ENCODE measurements around the gene IL6.
"Not testable (repeated sequence)": the region's sequence is repeated elsewhere in the genome, so short reads cannot be mapped to it uniquely, and the experiment has no call there.

The IL6 gene

DNA sequence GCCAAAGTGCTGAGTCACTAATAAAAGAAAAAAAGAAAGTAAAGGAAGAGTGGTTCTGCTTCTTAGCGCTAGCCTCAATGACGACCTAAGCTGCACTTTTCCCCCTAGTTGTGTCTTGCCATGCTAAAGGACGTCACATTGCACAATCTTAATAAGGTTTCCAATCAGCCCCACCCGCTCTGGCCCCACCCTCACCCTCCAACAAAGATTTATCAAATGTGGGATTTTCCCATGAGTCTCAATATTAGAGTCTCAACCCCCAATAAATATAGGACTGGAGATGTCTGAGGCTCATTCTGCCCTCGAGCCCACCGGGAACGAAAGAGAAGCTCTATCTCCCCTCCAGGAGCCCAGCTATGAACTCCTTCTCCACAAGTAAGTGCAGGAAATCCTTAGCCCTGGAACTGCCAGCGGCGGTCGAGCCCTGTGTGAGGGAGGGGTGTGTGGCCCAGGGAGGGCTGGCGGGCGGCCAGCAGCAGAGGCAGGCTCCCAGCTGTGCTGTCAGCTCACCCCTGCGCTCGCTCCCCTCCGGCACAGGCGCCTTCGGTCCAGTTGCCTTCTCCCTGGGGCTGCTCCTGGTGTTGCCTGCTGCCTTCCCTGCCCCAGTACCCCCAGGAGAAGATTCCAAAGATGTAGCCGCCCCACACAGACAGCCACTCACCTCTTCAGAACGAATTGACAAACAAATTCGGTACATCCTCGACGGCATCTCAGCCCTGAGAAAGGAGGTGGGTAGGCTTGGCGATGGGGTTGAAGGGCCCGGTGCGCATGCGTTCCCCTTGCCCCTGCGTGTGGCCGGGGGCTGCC is at the start of gene IL6:
Gene IL6, plus strand, starts transcription at position 294 of the 807 bp plus-strand sequence. Its CDS starts 63 bp downstream, at position 357.
- DNase-seq (ENCODE audit: low read depth) = peak; percentile 99

DNA sequence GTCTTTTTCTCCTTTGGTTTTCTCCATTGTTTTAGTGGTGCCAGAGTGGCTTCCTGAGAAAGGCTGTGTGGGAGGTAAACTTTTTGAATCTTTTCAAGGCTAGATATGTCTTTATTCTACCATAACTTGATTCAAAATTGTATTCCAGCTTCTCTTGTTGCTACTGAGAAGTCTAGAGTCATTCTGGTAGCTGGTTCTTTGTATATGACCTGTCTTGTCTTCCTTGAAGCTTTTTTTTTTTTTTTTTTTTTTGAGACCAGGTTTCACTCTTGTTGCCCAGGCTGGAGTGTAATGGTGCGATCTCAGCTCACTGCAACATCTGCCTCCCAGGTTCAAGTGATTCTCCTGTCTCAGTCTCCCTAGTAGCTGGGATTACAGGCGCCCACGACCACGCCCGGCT is 49.7 kb upstream of the IL6 start:
- DNase-seq (ENCODE audit: low read depth) = not testable (repeated sequence)

DNA sequence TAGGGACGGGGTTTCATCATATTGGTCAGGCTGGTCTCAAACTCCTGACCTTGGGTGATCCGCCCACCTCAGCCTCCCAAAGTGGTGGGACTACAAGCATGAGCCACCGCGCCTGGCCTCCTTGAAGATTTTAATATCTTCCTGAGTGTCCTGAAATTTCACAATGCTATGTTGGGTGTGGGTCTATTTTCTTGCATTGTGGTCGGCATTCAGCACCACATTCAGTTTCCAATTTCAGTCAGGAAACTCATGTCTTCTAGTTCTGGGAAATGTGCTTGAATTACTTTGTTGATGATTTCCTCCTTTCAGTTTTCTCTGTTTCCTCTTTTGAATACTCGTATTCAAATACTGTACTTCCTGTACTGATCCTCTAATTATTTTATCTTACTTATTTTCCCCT is 49.3 kb upstream of the IL6 start:
- no peak for DNase-seq (ENCODE audit: low read depth)

DNA sequence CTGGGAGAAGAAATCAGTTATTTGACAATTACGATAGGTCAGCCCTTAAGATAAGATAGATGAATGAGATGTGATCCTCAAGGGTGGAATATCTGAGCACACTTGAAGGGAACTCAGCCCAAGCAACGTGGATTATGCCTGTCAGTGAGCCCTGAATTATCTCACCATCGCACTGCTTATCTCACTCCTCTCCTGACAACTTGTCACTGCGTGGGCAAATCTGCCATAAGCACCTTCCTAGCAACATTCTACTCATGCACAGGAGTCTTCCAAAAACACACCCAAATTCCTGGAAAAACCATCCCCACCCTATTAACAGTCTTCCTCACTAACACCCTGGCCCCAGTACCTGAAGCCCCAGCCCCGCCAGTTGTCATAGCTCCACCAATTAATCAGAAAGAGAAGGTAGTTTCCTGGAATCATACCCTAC is 46.5 kb upstream of the IL6 start:
- DNase-seq (ENCODE audit: low read depth) = no peak

DNA sequence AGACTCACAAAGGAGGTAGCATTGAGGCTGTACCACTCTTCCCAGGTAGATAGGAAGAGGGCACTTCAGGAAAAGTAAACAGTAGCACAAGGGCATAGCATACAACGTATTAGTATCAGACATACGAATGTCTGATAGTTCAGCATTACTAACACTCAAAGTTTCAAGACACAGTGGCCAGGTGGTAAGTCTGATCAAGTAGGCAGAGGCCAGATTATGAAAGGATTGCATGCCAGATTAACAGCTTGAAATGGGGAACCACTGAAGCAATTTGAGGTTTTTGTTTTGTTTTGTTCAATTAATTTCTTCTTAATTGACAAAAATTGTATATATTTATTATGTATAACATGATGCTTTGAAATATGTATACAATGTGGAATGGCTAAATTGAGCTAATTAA is 45.7 kb upstream of the IL6 start:
- no peak for DNase-seq (ENCODE audit: low read depth)

DNA sequence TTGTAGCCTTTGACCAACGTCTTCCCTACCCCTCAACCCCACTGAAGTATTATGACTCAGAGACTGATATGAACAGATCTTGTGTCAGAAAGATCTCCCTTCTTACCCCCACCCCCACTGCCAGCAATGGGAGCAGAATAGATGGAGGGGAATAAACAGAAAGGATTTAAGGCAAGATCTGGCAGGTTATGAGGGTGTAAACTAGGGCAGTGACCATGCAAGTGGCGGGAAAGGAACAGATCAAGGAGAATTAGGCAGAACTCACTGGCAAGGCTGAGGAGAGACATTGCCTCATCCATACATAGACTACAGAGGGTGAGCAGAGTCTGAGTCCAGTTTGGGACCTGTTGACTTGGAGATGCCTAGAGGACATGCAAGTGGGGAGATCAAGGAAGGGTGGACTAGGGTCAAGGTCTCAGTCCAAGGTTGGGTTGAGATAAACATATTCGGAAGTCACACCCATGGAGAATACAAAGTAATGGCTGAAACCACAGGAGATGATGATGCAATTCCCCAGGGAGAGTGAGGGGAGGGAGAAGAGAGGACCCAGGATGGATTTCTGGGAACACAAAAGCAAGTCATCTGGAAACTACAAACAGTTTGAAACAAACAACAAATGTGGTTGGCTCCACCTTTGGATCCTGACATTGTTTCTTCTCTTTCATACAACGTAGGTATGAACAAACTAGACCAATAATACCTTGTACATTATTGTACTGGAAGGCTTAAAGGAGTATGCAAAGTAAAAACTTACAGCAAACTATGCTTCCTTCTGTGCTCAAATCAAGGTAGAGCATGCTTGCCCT is 44.9 kb upstream of the IL6 start:
- no peak for DNase-seq (ENCODE audit: low read depth)

DNA sequence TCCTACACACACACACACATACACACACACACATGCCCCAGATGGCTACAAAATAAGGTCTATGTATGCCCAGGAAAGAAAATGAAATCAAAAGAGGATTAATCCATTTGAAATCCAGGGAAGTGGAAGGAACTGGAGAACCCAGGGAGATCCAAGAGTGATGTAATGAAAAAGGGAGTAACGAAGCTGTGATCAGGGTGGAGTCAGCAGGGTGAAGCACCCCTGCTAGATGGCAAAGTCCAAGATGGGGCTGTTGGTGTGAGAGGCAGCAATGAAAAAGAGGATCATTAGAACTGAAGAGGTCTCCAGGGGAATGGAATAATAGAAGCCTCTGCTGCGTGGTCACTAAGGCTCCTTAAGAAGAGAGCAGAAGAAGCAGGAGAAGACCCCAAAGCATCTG is 43.6 kb upstream of the IL6 start:
- DNase-seq (ENCODE audit: low read depth) = no peak

DNA sequence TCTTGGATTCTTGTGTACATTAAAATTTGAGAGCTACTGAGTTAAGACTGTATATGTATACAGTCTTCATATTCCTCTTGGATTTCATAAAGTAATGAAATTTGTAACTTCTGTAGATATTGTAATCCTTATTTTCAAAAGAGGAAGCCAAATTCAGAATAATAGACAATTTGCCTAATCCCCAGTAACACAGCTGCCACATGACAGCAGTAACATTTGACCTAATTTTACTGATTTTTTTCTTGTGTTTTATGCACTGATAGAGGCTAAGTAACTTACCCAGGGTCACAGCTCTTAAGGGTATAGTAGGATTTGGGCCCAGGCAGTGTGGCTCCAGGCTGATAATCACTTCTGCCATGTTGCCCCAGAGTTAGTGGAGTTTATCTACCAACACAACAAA is 40.4 kb upstream of the IL6 start:
- DNase-seq (ENCODE audit: low read depth) = no peak

DNA sequence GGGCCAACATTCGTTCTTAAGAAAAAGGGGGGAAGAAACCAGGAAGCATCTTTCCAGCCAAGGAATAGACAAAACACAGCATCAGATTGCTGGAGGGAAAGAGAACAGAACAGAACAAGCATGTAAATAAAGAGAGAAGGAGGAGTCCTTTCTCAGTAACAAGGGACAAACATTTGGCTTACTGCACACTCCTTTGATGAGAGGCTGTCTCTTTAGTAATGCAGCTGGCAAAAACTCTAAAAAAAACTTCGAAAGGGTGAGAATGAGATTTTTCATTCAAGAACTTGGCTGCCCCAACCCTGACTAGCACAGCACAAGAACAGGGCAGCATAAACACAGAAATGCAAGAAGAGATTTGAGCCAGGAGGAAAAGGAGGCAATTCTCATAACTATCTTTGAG is 38.9 kb upstream of the IL6 start:
- no peak for DNase-seq (ENCODE audit: low read depth)

DNA sequence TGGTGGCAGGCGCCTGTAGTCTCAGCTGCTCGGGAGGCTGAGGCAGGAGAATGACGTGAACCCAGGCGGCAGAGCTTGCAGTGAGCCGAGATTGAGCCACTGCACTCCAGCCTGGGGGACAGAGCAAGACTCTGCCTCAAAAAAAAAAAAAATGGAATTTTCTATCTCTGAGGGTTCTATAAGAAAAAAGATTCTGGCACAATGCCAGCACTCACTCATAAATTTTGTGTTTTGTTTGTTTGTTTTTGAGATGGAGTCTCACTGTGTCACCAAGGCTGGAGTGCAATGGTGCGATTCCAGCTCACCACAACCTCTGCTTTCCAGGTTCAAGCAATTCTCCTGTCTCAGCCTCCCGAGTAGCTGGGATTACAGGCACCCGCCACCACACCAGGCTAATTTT is 38.1 kb upstream of the IL6 start:
- not testable (repeated sequence) for DNase-seq (ENCODE audit: low read depth)

DNA sequence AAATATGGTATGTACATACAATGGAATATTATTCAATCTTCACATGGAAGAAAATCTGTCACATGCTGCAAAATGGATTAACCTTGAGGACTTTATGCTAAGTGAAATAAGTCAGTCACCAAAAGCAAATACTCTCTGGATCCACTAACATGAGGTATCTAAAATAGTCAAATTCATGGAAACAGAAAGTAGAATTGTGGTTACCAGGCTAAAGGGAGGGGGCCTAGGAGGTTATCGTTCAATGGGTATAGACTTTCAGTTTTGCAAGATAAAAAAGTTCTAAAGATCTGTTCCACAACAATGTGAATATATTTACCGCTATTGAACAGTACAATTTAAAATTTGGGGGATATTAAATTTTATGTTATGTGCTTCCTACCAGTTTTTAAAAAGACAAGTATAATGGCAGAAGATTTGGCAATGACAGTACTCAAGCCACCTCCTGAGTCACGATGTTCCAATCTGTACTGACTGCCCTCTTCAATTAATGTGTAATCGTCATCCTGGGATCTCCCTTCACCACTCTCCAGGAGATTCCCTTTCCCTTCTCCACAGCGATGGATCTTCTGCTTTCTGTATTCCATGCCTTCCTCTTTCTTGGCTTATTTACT is 32.3 kb upstream of the IL6 start:
- no peak for DNase-seq (ENCODE audit: low read depth)

DNA sequence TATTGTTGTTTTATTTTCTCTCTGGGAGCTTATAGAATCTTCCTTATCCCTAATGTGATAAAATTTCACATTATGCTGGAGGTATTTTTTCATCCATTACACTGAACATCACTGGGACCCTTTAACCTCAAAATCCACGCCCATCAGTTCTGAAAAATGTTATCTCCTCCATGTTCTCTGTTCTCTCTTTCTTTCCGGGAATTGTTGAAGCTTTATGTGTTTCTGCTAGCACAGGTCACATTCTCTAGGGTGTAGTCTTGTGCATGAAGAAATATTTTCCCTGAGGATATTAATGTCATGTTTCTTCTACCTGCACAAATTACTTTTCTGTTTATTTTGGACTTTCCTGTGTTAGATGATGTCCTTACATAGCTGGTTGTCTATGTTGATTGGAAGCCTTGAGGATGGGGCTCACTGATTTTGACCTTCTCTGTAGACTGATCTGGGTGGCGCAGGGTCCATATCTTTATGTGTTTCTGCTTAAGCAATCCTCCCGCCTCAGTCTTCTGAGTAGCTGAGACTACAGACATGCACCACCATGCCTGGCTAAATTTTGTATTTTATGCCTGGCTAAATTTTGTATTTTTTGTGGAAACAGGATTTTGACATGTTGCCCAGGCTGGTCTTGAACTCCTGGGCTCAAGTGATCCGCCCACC is 31.4 kb upstream of the IL6 start:
- no peak for DNase-seq (ENCODE audit: low read depth)

DNA sequence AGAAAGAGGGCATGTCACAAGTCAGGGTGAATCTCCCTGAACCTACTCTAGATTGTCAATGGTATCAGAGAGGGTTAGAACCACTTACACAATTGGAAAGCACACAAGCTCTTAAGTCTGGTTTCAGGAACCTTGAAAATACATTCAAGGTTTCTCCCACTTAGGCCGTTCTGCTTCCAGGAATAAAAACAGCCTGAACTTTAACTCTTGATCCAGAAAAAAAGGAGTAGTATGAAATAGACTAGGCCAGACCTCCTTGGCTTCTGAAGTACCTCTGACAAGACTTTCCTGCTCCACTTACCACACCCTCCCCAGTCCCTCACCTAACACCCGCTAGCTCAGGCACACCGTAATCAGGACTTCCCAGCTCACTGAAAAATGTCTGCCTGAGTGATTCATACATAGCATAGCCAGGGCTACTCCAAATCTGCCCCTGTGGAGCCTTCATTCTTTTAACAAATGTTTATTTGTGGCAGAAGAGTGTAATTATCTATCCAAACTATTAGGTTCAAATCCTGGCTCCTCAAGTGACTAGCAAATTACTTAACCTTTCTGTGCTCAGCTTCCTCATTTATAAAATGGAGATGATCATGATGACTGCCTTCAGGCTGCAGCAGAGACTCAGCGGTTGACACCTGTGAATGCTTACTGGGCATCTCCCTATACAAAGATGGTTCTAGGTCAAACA is 30.3 kb upstream of the IL6 start:
- peak; percentile 28 for DNase-seq (ENCODE audit: low read depth)

DNA sequence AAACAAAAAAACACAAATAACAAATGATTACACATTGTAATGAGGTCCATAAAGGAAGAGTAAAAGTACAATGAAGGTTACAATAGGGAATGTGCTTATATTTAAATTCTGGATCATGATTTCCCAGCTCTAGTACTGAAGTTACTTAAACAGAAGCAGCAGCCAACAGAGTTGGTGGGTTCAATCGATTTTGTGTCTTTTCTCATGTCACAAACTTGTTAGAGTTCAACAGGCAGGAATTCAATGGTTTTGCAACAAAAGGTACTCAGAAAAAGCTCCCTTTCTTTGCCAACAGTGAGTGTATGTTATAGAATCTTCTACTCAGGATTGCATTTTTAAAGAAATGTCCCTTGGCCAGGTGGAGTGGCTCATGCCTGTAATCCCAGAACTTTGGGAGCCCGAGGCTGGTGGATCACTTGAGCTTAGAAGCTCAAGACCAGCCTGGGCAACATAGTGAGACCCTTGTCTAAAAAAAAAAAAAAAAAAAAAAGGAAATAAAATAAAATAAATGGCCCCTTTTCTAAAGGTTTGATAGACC is 29.6 kb upstream of the IL6 start:
- DNase-seq (ENCODE audit: low read depth) = no peak

DNA sequence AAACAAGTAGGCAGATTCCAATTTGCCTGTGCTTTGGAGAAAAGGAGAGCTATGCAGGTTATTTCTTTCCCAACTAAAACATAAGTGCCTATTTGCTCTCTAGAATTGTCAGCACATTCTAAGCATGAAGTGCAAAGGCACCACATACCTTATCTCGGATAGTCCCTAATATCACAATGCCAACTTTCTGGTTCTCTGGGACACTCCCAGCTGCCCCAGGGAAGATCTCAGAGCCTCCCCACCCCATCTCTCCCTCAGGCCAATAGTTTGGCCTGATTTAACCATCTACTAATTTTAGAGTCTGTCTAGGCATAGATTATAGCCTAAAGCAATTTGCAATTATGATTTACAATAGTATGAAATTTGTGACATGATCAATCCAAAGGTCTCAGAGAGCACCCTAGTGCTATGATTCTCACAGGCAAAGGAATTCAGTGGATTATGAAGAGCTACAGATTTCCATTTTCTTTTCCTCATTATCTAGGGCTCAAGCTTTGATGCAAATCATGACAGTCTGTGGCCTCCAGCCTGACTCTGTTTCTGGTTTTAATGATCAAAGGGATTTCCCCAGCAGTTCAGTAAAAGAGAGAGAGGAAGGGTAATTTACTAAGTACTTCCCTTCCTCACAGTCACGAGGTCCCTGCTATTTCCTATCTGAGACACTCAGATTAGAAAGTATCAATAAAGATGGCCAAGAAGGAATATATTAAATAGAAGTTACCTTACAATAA is 29.0 kb upstream of the IL6 start:
- no peak for DNase-seq (ENCODE audit: low read depth)

DNA sequence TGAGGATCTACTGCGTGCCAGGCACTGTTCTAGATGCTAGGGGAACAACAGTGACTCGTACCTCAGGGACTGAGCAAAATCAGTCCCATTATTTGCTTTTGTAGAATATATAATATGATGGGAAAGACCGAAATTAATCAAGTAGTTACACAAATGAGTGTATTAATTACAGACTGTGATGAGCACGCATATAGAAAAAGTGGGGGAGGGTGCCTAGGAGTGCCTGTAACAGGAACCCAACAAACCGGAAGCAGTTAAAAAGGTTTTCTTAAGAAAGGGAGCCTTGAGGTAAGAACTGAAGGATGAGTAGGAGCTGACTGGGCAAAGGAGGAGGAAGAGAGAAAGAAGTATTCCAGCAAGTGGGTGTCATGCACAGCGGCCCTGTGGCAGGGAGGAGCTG is 28.2 kb upstream of the IL6 start:
- DNase-seq (ENCODE audit: low read depth) = peak; percentile 39

DNA sequence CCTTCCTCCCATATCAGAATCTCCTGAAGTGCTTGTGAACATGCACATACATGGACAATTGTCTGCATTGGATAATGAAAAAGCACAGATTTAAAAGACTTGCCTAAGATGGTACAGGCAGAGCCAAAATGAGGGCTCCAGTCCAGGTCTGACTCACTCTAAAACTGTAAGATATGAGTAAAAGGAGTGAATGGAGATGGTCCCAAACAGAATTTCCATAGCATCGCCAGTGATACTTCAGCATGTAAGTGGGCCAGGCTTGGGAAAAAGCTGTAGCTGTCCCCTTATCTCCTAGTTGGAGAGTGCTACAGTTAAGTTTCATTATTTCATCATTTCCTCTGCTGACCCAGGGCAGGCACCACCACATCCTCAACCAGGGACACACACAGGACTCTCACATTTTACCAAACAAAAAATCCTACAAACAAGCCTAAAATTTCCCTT is 26.4 kb upstream of the IL6 start:
- peak; percentile 53 for DNase-seq (ENCODE audit: low read depth)

DNA sequence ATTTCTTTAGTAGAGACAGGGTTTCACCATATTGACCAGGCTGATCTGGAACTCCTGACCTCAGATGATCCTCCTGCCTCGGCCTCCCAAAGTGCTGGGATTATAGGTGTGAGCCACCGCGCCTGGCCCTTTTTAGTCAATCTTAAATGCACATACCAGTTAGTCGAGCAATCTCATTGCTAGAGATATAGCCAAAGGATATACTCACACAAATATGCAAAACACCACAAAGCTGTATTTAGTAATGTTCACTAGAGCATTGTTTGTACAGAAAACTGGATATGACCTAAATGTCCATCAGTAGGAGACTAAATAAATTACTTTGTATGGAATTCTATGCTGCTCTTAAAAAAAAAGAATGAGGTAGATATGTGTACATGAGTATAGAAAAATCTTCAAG is 24.5 kb upstream of the IL6 start:
- peak; percentile 32 for DNase-seq (ENCODE audit: low read depth)

DNA sequence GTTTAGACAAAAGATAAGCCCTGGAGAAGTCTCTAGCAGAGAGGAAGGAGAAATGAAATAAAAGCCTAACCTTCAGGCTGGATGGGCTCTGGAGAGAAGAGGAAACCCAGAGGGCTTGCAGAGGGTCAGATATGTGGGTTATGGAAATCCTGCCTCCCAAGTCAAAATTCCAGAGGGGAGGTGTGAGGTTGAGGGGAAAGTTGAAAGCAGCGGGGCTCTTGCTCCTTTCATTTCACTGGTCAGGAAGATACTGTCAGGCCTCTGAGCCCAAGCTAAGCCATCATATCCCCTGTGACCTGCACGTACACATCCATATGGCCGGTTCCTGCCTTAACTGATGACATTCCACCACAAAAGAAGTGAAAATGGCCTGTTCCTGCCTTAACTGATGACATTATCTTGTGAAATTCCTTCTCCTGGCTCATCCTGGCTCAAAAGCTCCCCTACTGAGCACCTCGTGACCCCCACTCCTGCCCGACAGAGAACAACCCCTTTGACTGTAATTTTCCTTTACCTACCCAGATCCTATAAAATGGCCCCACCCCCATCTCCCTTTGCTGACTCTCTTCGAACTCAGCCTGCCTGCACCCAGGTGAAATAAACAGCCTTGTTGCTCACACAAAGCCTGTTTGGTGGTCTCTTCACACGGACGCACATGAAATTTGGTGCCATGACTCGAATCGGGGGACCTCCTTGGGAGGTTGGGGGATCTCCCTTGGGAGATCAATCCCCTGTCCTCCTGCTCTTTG is 23.7 kb upstream of the IL6 start:
- not testable (repeated sequence) for DNase-seq (ENCODE audit: low read depth)
